EL (cell line): ENCODE results near the gene SRGN.
A peak's percentile ranks its signal among the peaks of the same experiment; 100 is the strongest.
"Not testable (repeated sequence)": the region's sequence is repeated elsewhere in the genome, so short reads cannot be mapped to it uniquely, and the experiment has no call there.

ENCODE experiments used
- DNase-seq: peaks from one replicate; pipeline ENCODE4 v3.0.0-alpha.2; 2016

The SRGN gene

DNA sequence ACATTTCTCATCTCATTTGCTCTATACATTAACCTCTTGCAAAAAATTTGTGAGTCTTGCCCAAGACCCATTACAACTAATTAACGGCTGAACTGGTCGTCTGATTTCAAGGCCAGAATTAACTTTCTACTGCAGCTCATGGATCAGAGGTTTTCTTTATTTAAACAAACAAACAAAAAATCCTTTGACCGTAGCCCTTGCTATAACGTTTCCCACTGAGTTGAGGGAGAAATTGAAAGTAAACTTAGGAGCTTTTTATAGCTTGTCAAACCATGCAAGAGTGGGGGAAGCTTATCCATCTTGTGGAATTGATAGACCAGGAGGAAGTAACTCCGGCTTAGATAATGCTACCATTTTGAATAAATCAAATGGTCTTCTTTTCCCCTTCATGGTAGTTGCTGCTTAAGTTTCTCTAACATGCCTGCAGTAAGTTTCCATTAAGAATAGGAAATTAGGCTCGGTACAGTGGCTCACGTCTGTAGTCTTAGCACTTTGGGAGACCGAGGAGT, 3.3 kb downstream of the SRGN start:
- no peak for DNase-seq

DNA sequence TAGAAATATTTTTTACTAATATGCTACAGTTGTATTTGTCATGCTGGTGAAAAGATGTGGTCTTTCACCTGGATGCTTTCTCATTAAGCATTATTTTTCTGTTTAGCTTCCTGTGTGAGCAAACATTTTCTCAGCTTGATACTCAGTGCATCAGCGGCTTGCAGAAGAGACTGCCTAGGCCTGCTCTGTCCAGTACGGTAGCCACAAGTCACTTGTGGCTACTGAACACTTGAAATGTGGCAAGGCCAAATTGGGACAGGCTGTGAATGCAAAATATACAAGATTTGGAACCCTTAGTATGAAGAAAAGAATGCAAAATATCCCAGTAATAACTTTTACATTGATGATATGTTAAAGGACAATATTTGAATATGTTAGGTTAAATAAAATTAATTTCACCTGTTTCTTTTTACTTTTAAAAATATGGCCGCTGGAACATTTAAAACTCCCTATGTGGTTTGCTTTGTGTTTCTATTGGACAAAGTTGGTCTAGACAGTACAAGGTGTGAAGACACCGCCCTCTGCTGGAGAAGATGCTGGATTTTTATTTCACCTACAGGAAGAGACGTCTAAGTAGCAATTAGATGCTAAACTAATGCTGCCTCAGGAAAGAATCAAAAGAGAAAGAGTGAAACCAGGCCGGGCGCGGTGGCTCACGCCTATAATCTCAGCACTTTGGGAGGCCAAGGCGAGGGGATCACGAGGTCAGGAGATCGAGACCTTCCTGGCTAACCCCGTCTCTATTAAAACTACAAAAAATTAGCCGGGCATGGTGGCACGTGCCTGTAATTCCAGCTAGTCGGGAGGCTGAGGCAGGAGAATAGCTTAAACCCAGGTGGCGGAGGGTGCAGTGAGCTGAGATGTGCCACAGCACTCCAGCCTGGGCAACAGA, 5.3 kb downstream of the SRGN start:
- DNase-seq, result peak; percentile 79

DNA sequence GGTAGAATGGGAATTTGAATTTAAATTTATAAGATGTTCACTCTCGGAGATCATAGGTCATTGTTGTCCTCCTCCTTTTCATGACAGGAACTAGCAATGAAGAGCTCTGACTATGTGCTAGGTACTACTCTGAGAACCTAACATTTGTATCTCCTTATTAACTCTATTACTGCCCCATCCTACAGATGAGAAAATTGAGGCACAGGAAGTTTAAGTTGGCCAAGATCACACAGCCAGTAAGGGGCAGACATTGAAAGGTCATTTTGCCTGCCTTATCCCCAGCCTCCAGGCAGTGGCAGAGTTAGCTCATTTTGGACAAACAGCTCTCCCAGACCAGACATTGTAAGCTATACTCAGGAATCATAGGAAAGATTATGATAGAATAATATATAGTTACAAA, 6.0 kb downstream of the SRGN start:
- no peak for DNase-seq

DNA sequence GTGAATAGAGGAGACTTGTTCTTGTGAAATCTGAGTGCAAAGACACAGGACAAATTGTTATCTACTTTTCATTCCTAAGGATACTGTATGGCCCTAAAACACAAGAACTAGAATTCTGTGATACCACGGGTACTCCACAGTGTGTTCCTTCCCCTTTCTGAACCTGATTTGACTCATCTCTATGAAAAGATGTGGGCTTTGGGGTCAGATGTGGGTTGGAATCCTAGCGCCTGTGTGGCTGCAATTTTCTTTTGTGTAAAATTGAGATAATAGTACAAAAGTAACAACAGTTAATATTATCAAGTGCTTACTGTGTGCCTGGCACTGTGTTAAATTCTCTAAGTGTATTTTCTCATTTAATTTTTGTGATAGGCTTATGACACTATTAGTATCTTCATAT, 8.1 kb downstream of the SRGN start:
- no peak for DNase-seq

DNA sequence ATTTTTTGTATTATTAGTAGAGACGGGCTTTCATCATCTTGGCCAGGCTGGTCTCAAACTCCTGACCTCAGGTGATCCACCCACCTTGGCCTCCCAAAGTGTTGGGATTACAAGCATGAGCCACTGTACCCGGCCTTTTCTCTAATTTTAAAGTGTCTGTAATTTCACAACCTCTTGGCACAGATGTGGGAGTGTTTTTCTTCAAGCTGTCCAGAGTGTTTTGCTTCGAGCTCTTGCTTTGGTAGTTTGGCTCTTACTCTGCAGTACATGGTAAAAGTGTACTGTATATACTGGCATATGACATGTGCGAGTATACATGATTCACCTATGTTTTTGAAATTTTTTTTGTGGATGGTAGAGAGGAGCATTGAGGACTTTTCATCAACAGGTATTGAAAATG, 9.8 kb downstream of the SRGN start:
- DNase-seq, result no peak

DNA sequence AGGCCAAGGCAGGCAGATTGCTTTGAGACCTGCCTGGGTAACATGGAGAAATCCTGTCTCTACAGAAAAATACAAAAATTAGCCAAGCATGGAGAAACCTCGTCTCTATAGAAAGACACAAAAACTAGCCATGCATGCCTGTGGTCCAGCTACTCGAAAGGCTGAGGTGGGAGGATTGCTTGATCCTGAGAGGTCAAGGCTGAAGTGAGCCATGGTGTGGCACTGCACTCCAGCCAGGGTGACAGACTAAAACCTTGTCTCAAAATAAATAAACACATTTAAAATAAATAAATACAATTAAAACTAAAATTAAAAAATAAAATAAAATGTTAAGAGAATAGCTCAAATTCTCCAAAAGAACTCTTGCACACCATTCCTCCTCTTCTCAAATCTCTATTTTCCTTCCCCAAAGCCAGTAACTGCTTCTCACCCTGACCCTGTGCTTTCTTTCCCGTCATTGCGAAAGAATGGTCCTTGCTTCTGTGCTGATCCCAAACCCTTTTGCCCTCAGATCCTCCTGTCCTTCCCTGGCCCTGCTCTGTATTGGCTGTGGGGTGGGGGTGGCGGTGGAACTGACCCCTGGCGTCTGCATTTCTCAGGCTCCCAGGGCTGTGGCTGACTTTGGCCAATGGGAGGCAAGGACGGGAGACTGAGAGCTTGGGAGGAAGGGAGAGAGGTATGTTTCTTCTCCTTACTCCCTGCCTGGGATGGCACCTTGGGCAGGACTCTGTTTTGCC, 12.4 kb downstream of the SRGN start:
- no peak for DNase-seq

DNA sequence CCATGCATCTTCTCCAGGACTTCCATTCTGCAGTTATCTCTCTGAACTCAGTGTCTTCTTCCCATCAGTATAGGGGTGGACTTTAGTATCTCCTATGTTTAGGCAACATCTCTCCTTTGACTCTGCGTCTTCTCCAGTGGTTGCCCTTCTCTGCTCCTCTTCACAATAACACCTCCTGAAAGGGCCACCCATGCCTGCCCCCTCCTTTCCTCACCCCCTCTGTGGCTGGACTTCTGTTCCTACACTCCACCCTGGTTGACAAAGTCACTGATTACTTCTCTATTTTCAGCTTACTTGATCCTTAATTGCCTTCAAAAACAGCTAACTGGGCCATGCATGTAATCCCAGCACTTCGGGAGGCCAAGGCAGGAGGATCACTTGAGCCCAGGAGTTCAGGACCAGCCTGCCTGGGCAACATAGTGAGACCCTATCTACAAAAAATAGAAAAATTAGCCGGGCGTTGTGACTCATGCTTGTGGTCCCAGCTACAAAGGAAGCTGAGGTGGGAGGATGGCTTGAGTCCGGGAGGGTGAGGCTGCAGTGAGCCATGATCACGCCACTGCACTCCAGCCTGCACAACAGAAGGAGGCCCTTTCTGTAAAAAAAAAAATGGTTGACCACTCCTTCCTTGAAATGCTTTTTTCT, 13.7 kb downstream of the SRGN start:
- peak; percentile 70 for DNase-seq

DNA sequence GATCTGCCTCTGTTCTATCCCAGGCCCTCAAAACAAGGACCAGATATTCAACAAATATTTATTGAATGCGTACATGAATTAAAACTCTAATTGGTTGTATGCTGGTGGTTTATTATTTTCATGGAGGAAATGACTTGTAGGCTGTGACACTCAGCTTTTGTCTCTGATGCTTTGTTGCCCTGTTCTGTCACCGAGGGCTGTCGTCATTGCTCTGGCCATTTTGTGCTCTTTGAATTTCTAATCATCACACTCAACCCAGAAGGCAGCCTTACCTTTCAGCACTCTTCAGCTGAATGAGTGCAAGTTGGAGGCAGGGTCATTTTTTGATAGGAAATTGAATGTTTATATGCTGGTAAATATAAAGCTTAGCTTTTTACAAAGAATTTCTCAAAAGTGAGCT, 14.5 kb downstream of the SRGN start:
- DNase-seq, result no peak

DNA sequence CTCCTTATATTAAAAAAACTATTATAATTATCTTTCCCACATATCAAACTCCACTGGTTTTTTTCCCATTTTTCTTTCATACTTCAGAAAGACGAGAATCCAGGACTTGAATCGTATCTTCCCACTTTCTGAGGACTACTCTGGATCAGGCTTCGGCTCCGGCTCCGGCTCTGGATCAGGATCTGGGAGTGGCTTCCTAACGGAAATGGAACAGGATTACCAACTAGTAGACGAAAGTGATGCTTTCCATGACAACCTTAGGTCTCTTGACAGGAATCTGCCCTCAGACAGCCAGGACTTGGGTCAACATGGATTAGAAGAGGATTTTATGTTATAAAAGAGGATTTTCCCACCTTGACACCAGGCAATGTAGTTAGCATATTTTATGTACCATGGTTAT, 15.9 kb downstream of the SRGN start:
- DNase-seq, result no peak

DNA sequence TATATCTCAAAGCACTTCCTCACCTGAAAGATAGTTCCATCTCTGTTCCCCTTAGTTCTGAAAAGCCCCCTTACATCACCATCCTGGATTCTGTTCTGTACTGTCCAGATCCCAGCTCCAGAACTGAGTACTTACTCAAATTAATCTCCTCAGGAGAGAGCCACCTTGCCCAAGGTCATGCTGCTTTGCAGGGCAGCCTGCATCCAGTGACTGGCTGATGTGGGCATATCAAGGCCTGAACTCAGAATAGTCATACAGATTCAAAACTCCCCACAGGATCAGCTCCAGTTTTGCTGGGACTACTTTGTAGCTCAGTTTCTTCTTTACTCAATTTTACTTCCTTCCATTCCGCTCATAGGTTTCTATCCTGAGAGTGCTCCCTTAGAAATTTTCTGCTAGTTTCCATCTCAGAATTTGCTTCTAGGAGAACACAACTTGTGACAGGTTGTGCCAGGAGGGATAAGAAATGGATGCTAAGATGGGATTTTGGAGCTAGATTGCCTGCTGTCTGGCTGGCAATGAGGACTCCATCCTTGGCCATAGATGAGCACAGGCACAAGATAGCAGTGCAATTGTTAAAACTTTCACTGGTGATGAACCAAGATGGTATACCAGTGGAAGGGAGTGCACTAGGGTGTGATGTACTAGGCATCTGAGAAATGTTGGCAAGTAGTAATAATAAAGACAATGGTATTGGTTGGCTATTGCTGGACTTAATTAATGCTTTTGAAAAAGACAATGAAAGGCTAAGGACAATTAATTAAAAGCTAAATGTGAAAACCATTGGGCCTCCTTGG, 17.3 kb downstream of the SRGN start:
- DNase-seq, result no peak

DNA sequence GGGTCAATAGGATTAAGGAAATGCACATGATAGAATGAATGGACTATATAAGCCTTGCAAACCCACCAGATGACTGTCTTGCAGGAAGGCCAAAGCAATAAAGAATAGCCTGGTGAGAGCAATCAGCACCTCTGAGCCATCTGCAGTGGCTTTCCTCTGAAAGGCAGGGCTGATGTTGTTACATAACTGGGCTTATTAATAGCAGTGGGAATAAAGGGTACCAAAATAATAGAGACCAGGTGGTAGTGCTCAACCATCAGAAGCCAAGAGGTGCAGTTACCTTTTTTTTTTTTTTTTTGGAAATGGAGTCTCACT, 19.2 kb downstream of the SRGN start:
- DNase-seq, result no peak

DNA sequence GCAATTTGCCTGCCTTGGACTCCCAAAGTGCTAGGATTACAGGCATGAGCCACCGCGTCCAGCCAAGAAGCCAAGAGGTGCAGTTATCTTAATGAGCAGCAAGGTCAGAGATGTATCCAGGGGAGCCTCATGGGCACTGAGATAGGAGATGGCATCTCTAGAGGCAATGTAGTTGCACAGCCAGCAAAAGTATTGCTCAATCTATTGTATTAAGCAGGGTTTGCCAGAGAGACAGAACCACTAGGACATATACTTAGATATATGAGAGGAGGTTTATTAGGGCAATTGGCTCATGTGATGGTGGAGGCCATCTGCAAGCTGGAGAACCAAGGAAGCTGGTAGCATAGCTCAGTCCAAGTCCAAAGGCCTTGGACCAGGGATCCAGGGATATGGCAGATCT, 19.8 kb downstream of the SRGN start:
- DNase-seq, result no peak

DNA sequence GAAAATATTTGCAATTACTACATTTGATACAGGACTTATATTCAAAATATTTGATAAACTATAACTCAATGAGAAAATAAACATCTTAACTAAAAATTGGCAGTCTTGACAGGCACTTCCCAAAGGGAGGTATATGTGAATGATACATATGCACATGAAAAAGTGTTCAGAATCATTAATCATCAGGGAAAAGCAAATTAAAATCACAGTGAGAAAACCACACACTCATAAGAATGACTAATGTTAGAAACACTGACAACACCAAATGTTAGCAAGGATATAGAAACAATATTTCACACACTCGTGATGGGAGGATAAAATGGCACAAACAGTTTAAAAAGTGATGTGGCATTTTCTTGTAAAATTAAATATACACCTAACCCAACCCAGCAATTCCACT, 32.0 kb downstream of the SRGN start:
- no peak for DNase-seq

DNA sequence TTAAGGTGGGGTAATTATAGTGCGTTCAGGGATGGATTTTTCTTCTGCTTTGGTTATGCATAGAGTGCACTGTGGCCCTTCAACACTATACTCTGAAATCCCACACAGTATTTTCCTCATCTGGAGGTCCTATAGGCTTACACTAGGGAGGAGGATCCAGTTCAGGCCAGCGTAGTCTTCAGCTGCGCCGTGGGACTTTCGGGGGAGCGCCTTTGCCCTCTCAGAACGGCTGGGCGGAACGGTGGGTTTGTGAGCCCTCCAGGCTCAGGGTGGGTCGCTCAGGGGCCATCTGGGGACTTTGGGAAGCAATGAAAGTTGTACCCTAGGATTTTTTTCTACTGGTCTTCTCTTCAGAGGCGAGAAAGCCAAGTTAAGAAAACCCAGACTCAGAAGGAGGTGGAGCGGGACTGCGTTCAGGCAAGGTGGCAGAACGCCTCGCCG, 35.4 kb downstream of the SRGN start:
- peak; percentile 71 for DNase-seq

DNA sequence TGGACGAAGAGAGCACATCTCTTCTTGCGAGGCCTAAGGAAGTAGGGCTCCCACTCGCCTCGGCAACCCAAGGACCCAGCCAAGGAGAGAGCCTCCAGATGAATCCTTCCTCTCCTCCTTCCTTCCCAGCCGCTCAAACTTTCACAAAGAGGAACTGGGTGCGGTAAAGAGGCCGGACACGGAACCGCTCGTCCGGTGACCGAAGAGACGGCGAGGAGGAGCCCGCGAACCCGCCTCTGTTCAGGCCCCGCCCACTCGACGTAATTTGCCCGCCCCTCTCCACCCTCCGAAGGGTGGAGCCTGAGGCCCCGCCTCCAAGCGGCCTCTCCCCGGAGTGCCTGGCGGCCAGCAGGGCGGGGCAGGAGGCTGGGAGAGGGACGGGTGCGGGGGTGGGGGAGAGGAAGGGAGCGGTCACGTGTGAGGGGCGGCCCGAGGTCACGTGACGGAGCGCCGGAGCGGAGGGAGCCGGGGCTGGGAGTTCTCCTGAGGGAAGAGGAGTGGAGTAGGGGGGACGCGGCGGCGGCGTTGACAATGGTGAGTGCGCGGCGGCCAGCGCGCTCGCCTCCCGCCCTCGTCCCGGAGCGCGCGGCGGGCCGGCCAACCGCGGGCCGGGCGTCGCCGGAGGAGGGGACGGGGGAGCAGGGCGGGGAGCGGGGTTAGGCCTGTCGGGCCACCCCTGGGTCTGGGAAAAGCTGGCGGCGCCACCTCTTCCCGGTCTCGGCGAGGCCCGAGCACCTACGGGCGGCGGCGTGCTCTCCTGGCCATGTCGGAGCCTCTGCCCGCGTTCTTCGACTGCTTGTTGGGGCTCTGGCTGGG, 36.1 kb downstream of the SRGN start, which contains the start of gene VPS26A:
VPS26A (plus strand) TSS at position 432 of the 816 bp plus-strand sequence; CDS start at position 532, 100 bp downstream.
- peak; percentile 99 for DNase-seq

DNA sequence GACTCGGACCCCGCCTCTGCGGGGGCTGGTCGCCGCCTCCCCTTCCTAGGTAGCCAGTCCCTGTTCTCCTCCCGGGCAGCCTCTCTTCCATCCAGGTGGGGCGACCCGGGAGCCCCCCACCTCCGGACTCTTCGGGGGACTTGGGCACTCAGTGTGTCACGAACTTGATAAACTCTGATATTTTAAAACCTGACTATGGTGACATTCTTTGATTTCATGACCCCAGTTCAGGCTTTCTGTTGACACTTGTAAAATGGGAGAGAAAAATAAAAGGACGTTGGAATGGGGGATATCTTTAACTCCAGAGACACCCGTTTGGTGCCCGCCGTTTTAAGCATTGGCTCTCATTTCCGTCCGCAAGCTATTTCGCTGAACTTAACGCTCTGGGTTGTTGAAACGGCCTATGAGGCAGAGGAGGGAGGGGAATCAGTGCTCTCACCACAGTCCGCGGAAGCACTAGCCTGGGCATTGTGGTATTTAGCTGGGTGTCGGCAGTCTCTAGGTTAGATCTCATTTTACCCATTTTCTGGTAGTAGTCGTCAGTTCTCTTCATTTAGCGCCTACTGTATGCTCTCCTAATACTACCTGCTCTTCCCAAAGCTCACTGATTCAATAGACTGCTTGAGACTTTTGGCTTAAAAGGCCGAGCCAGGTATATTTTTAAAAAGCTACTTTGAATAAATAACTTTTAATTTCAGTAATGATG, 36.8 kb downstream of the SRGN start:
- peak; percentile 77 for DNase-seq

DNA sequence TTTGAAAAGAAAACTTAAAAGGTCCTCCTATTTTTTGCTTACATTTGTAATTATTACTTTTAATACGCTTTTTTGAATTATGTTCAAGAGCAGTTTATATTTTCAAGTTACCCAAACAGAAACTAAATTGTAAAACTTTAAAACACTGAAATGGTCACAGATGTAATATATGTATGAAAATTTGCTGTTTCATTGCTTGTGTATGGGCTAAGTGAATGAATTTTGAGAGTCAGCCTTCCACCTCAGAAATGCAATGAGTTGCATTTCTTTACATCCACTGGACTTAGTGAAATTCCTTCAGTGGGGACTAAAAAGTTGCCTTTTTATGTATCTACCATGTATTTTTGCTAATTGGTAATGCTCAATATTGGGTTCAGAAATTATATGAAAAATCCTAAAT, 37.7 kb downstream of the SRGN start:
- no peak for DNase-seq

DNA sequence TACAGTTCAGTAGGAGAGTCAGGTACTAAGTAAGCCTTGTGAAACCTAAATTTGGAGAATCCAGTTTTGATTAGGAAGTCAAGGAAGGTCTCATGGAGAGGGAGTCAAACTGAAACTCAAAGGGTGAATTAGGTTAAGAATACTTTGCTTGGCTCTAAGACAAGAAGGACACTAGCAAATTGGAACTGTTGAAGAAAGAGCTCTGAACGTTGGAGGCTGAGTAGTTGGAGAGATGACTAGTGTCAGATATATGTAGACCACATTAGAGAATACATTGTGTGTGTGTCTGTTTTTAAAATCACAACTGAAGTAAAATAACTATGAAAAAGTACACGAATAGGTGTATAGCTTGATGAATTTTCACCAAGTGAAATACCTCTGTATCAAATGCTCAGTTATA, 42.3 kb downstream of the SRGN start:
- DNase-seq, result peak; percentile 35

DNA sequence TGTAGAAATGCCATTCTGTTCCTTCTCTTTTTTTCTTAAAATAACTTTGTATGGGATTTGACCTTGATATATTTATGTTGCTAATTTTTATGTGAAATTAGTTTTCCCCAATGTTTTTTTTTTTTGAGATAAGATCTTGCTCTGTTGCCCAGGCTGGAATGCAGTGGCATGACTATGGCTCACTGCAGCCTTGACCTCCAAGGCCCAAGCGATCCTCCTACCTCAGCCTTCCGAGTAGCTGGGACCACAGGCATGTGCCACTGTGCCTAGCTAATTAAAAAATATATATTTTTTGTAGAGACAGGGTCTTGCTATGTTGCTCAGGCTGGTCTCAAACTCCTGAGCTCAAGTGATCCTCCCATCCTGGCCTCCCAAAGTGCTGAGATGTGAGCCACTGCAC, 52.1 kb downstream of the SRGN start:
- peak; percentile 27 for DNase-seq

DNA sequence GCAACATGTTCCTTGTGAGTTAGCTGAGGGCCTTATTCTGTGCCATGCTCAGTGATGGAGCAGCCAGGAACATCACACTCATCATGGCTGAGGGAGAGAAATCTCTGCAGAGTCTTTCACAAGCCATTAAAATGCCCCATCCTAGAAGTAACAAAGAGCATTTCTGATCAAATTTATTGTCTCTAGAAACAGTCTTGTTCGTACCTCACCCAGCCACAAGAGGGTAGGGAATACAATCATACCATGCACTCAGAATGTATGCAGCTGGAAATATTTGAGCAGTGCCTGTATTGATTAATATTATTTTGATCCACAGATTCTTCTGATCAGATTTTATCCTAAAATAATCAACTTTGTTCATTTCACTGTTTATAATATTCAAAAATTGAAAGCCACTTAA, 53.4 kb downstream of the SRGN start:
- DNase-seq, result no peak

DNA sequence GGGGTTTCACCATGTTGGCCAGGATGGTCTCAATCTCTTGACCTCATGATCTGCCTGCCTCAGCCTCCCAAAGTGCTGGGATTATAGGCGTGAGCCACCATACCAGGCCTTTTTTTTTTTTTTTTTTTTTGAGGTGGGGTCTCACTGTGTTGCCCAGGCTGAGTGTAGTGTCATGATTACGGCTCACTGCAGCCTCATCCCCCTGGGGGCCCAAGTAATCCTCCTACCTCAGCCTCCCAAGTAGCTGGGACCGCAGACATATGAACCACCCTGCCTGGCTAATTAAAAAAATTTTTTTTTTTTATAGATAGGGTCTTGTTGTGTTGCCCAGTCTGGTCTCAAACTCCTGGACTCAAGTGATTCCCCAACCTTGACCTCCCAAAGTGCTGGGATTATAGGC, 54.2 kb downstream of the SRGN start:
- DNase-seq, result not testable (repeated sequence)
